Nephron progenitor cell (in vitro differentiated cells): ENCODE measurements around the gene TRAF6.

Experiments
- DNase-seq: peaks from one replicate; pipeline ENCODE4 v3.0.0; 2021
- H3K27ac Mint-ChIP-seq: 2 replicates; pipeline ENCODE4 v1.8.0; 2021; ENCODE audit warnings: mild to moderate bottlenecking, moderate library complexity, mixed read lengths
- H3K27me3 Mint-ChIP-seq: 2 replicates; pipeline ENCODE4 v1.8.0; 2021; ENCODE audit warnings: mild to moderate bottlenecking, low read depth, mixed read lengths; ENCODE audit not compliant: poor library complexity
- H3K36me3 Mint-ChIP-seq: 2 replicates; pipeline ENCODE4 v1.8.0; 2021; ENCODE audit warnings: low read depth, mixed read lengths
- H3K4me1 Mint-ChIP-seq: 2 replicates; pipeline ENCODE4 v1.8.0; 2021; ENCODE audit warnings: mixed read lengths
- H3K4me3 Mint-ChIP-seq: 2 replicates; pipeline ENCODE4 v1.8.0; 2021; ENCODE audit warnings: mild to moderate bottlenecking, moderate library complexity, mixed read lengths
- H3K9me3 Mint-ChIP-seq: 2 replicates; pipeline ENCODE4 v1.8.0; 2021; ENCODE audit warnings: mild to moderate bottlenecking, moderate library complexity, mixed read lengths
- CTCF ChIP-seq: fragments of 200-600 bp; sonication (generic); IDR thresholded peaks from 2 replicates; pipeline ENCODE4 v1.5.0; 2021; ENCODE audit warnings: antibody characterized with exemption

The TRAF6 gene

GRCh38 chr11:36438126-36438525, 71.9 kb downstream of the TRAF6 start:
- H3K27ac Mint-ChIP-seq: no peak overlapping the region
- TF ChIP-seq CTCF: no peak
- no peak for DNase-seq
- H3K9me3 Mint-ChIP-seq: peaks cover 3% of the 10 kb centered on the region
- peaks cover 5% of the 10 kb centered on the region for H3K4me1 Mint-ChIP-seq
- H3K36me3 Mint-ChIP-seq: peaks cover 65% of the 10 kb centered on the region
- H3K27me3 Mint-ChIP-seq: peaks cover 6% of the 10 kb centered on the region
- H3K4me3 Mint-ChIP-seq: no peak overlapping the region

- no peak overlapping the region for H3K27ac Mint-ChIP-seq
- TF ChIP-seq CTCF: no peak
- DNase-seq: no peak
- no peak overlapping the region for H3K4me3 Mint-ChIP-seq
- peaks cover 5% of the 10 kb centered on the region for H3K4me1 Mint-ChIP-seq
- peaks cover 6% of the 10 kb centered on the region for H3K27me3 Mint-ChIP-seq
- peaks cover 59% of the 10 kb centered on the region for H3K36me3 Mint-ChIP-seq
- no peaks in the 10 kb centered on the region for H3K9me3 Mint-ChIP-seq
These were observed 72.7 kb downstream of the TRAF6 start for GRCh38 chr11:36437413-36437812.
